HT-29 (cell line): ENCODE measurements around the gene PDXP. TPM values are rescaled to one million over a fixed set of nuclear protein-coding genes. Genes with fewer than 3 reads are reported as not detected.
A peak's percentile ranks its signal among the peaks of the same experiment; 100 is the strongest.

Source experiments
- DNase-seq: peaks from one replicate; pipeline ENCODE4 v3.0.0-alpha.2; 2015; ENCODE audit warnings: low spot score
- small RNA-seq: library from RNA; depleted of rRNA; stranded (forward); fragments of <200 nt; gene quantifications from one replicate; pipeline ENCODE3, GENCODE V24; 2014
- total RNA-seq: library from RNA; depleted of rRNA; stranded (reverse); fragments of >200 nt; shearing (Covaris generic); gene quantifications from 2 replicates; pipeline ENCODE4 v1.2.3, GENCODE V29; 2014; rRNA removed

Gene PDXP
- total RNA-seq, 1 experiment from 2014 or later = 25.4 TPM

- peak; percentile 84 for DNase-seq
Observed at GRCh38 chr22:37696657-37697537, 38.4 kb downstream of the PDXP start, which contains the start of gene TRIOBP. TSS of gene TRIOBP (plus strand) at chr22:37697048. CDS start at chr22:37701366, 4,318 bp downstream.

- no peak for DNase-seq
Observed at GRCh38 chr22:37697538-37697835, 39.0 kb downstream of the PDXP start.

GRCh38 chr22:37701141-37701786, 42.7 kb downstream of the PDXP start:
- DNase-seq = no peak

GRCh38 chr22:37703906-37704305, 45.4 kb downstream of the PDXP start:
- no peak for DNase-seq

- DNase-seq = no peak
Observed at GRCh38 chr22:37704645-37705044, 46.1 kb downstream of the PDXP start.

GRCh38 chr22:37705205-37705604, 46.7 kb downstream of the PDXP start:
- no peak for DNase-seq

- no peak for DNase-seq
Observed at GRCh38 chr22:37708580-37709444, 50.3 kb downstream of the PDXP start.

GRCh38 chr22:37709445-37709765, 50.9 kb downstream of the PDXP start:
- no peak for DNase-seq

GRCh38 chr22:37710675-37711074, 52.2 kb downstream of the PDXP start:
- no peak for DNase-seq

GRCh38 chr22:37711490-37711889, 53.0 kb downstream of the PDXP start:
- no peak for DNase-seq

GRCh38 chr22:37713761-37714160, 55.2 kb downstream of the PDXP start:
- no peak for DNase-seq

GRCh38 chr22:37714634-37715033, 56.1 kb downstream of the PDXP start:
- no peak for DNase-seq

- no peak for DNase-seq
Observed at GRCh38 chr22:37715760-37716159, 57.2 kb downstream of the PDXP start.

Small RNA genes lying within 50 kb of the gene (small RNA-seq; reads per million reads assigned to genes)
- gene RN7SL385P = not detected

Other genes with a start within 250 kb of the PDXP start
- gene ELFN2, start 231.2 kb upstream of the PDXP start, total RNA-seq = 0.03 TPM in 1 of 2 replicates, not detected in the other
- gene MFNG, start 172.3 kb upstream of the PDXP start, total RNA-seq = 1.0 and 2.1 TPM in 2 replicates
- 32.7 and 50.4 TPM in 2 replicates for gene CARD10, start 139.3 kb upstream of the PDXP start, total RNA-seq
- gene CDC42EP1, start 98.2 kb upstream of the PDXP start, total RNA-seq = 62.3 and 68.7 TPM in 2 replicates
- gene LGALS2, start 78.6 kb upstream of the PDXP start, total RNA-seq = 11.1 and 13.0 TPM in 2 replicates
- gene GGA1, start 49.9 kb upstream of the PDXP start, total RNA-seq = 54.1 and 55.1 TPM in 2 replicates
- gene SH3BP1, start 19.1 kb upstream of the PDXP start, total RNA-seq = 38.8 and 47.1 TPM in 2 replicates
- gene LGALS1, start 16.9 kb downstream of the PDXP start, total RNA-seq = 15.3 and 30.9 TPM in 2 replicates
- gene NOL12, start 27.6 kb downstream of the PDXP start, total RNA-seq = 25.2 and 42.3 TPM in 2 replicates
- gene TRIOBP, start 38.3 kb downstream of the PDXP start, total RNA-seq = 91.3 and 98.4 TPM in 2 replicates
- gene GCAT, start 149.2 kb downstream of the PDXP start, total RNA-seq = 23.5 and 29.6 TPM in 2 replicates
- gene GALR3, start 164.7 kb downstream of the PDXP start, total RNA-seq = not detected in 2 replicates
- 17.8 and 19.6 TPM in 2 replicates for gene ANKRD54, start 185.6 kb downstream of the PDXP start, total RNA-seq
- gene EIF3L, start 190.7 kb downstream of the PDXP start, total RNA-seq = 219 and 230 TPM in 2 replicates
- 23.7 and 25.7 TPM in 2 replicates for gene MICALL1, start 247.6 kb downstream of the PDXP start, total RNA-seq